Kidney epithelial cell (primary cell): ENCODE data around the gene SLC23A2. TPM values are rescaled to one million over a fixed set of nuclear protein-coding genes. Genes with fewer than 3 reads are reported as not detected.

ENCODE experiments used
- DNase-seq: peaks from one replicate; pipeline ENCODE4 v3.0.0-alpha.2; 2010; ENCODE audit warnings: low read depth
- H3K27me3 ChIP-seq: 2 replicates; pipeline ENCODE4 v1.6.0; 2011; ENCODE audit warnings: low read length; ENCODE audit not compliant: control insufficient read depth, insufficient read depth
- H3K36me3 ChIP-seq: 2 replicates; pipeline ENCODE4 v1.5.1; 2011; ENCODE audit warnings: low read length; ENCODE audit not compliant: control insufficient read depth, insufficient read depth
- H3K4me3 ChIP-seq: 2 replicates; pipeline ENCODE4 v1.5.1; 2011; ENCODE audit warnings: low read depth, mild to moderate bottlenecking, control low read depth, low read length
- CTCF ChIP-seq: IDR thresholded peaks from 2 replicates; pipeline ENCODE4 v1.5.1; 2011; ENCODE audit warnings: mild to moderate bottlenecking, moderate library complexity, low read length, control low read depth, inconsistent platforms; ENCODE audit not compliant: insufficient read depth, poor library complexity, severe bottlenecking
- total RNA-seq: library from RNA; depleted of rRNA; stranded (reverse); fragments of >200 nt; gene quantifications from 2 replicates; pipeline ENCODE4 v1.2.3, GENCODE V29; 2015

Gene SLC23A2
- total RNA-seq, 1 donor from 2014 or later = 21.4 TPM

- DNase-seq = no peak
- Histone ChIP-seq H3K4me3 (no peak overlapping the region), H3K36me3 (no peaks in the 10 kb centered on the region), H3K27me3 (no peaks in the 10 kb centered on the region)
- TF ChIP-seq CTCF = no peak
Measured at GRCh38 chr20:4953881-4954280, 47.4 kb downstream of the SLC23A2 start.

- no peaks in the 10 kb centered on the region for H3K36me3 ChIP-seq
- TF ChIP-seq CTCF = no peak
Measured at GRCh38 chr20:4952229-4952628, 49.1 kb downstream of the SLC23A2 start.

GRCh38 chr20:4951299-4951698, 50.0 kb downstream of the SLC23A2 start:
- DNase-seq = no peak

More at GRCh38 chr20:4952229-4952628, 49.1 kb downstream of the SLC23A2 start:
- H3K27me3 ChIP-seq = no peaks in the 10 kb centered on the region
- no peak for DNase-seq
- H3K4me3 ChIP-seq = no peak overlapping the region

GRCh38 chr20:4950841-4951240, 50.5 kb downstream of the SLC23A2 start:
- no peak for DNase-seq
- Histone ChIP-seq H3K36me3 (no peaks in the 10 kb centered on the region), H3K4me3 (no peak overlapping the region), H3K27me3 (no peaks in the 10 kb centered on the region)
- no peak for TF ChIP-seq CTCF

More at GRCh38 chr20:4951299-4951698, 50.0 kb downstream of the SLC23A2 start:
- no peaks in the 10 kb centered on the region for H3K36me3 ChIP-seq
- no peak for TF ChIP-seq CTCF
- no peaks in the 10 kb centered on the region for H3K27me3 ChIP-seq
- no peak overlapping the region for H3K4me3 ChIP-seq

GRCh38 chr20:4950437-4950836, 50.9 kb downstream of the SLC23A2 start:
- Histone ChIP-seq H3K36me3 (no peaks in the 10 kb centered on the region), H3K4me3 (no peak overlapping the region), H3K27me3 (no peaks in the 10 kb centered on the region)
- no peak for DNase-seq
- TF ChIP-seq CTCF = no peak

- Histone ChIP-seq H3K36me3 (no peaks in the 10 kb centered on the region), H3K27me3 (no peaks in the 10 kb centered on the region), H3K4me3 (no peak overlapping the region)
- TF ChIP-seq CTCF = peak; percentile 53
- DNase-seq = no peak
Measured at GRCh38 chr20:4949833-4950178, 51.5 kb downstream of the SLC23A2 start.
